HCT116 (cell line): Measurements from ENCODE around the gene SLC13A3. TPM values are rescaled to one million over a fixed set of nuclear protein-coding genes. Genes with fewer than 3 reads are reported as not detected.

Experiments used
- ATAC-seq: fragments of 200-7000 bp; cut with Tn5 transposase; 2 replicates; pipeline ENCODE4 v1.9.1; 2020; ENCODE audit warnings: mild to moderate bottlenecking, moderate library complexity
- BruUV-seq: library from RNA; stranded (reverse); fragments of 400-500 nt; replicated peaks from 2 replicates; lab custom pipeline; 2021; lab: Mats Ljungman, UMichigan
- CTCF ChIA-PET: fragments of 300-600 bp; sonication (Branson Sonifier 250); formaldehyde crosslinking; loops from one replicate; lab custom pipeline; 2021; ENCODE audit warnings: antibody characterized with exemption; lab: Charles Lee
- POLR2A ChIA-PET: fragments of 300-600, 350-600 bp; sonication (Branson Sonifier 250); formaldehyde crosslinking; loops from one replicate; lab custom pipeline; 2021; ENCODE audit warnings: antibody characterized with exemption; lab: Charles Lee
- RAD21 ChIA-PET, 2 experiments: fragments of 300-600 bp; sonication (Branson Sonifier 250); formaldehyde crosslinking; loops; one replicate each; lab custom pipeline; 2023; ENCODE audit warnings: low total read pairs in 2 of 2; ENCODE audit not compliant: uncharacterized antibody in 2 of 2, unreplicated experiment in 2 of 2, low non-redundant PET in 1 of 2; lab: Charles Lee
- DNase-seq: peaks from one replicate; pipeline ENCODE4 v3.0.0-alpha.2; 2010; ENCODE audit warnings: low read depth, low spot score
- H2AFZ ChIP-seq: fragments of 200-600 bp; shearing (Covaris generic), sonication (generic); 2 replicates; pipeline ENCODE4 v1.6.1; 2017; ENCODE audit warnings: low read depth, mixed run types, mixed read lengths, antibody characterized with exemption, low read length; ENCODE audit not compliant: poor library complexity, severe bottlenecking
- H3K27ac ChIP-seq: 2 replicates; pipeline ENCODE4 v1.5.1; 2012; ENCODE audit warnings: low read depth, low read length
- H3K27me3 ChIP-seq: fragments of 200-600 bp; sonication (generic); 2 replicates; pipeline ENCODE4 v1.6.1; 2016; ENCODE audit warnings: mixed run types, low read length, mixed read lengths; ENCODE audit not compliant: insufficient read depth
- H3K36me3 ChIP-seq, 2 experiments: fragments of 200-500 bp in 1 of 2; fragments of 200-600 bp in 1 of 2; sonication (Bioruptor generic) in 1 of 2; sonication (generic) in 1 of 2; 2 replicates each; pipeline versions ENCODE4 v1.5.1 to v1.6.1; 2014 to 2016; ENCODE audit warnings: low read length in 2 of 2, inconsistent platforms in 1 of 2, mixed read lengths in 1 of 2, mixed run types in 1 of 2; ENCODE audit not compliant: insufficient read depth in 2 of 2, control insufficient read depth in 1 of 2
- H3K4me1 ChIP-seq, 2 experiments: fragments of 200-600 bp in 1 of 2; sonication (generic) in 1 of 2; 2 replicates each; pipeline versions ENCODE4 v1.5.1 to v1.6.1; 2012 to 2017; ENCODE audit warnings: low read length in 2 of 2, inconsistent platforms in 1 of 2, mild to moderate bottlenecking in 1 of 2, mixed read lengths in 1 of 2, mixed run types in 1 of 2, moderate library complexity in 1 of 2; ENCODE audit not compliant: insufficient read depth in 2 of 2, control insufficient read depth in 1 of 2
- H3K4me2 ChIP-seq: fragments of 200-600 bp; sonication (generic); 2 replicates; pipeline ENCODE4 v1.6.1; 2017; ENCODE audit warnings: mixed run types, low read length, mixed read lengths
- H3K4me3 ChIP-seq, 2 experiments: fragments of 200-600 bp in 1 of 2; sonication (generic) in 1 of 2; replicated peaks in 1 of 2; 2 replicates each; pipeline ENCODE4 v1.5.1; 2011 to 2016; ENCODE audit warnings: low read length in 2 of 2, control low read depth in 1 of 2, low read depth in 1 of 2, mild to moderate bottlenecking in 1 of 2, mixed read lengths in 1 of 2, mixed run types in 1 of 2
- H3K79me2 ChIP-seq: fragments of 200-600 bp; sonication (generic); 2 replicates; pipeline ENCODE4 v1.6.1; 2017; ENCODE audit warnings: mild to moderate bottlenecking, mixed run types, low read length, moderate library complexity, mixed read lengths; ENCODE audit not compliant: insufficient read depth
- H3K9ac ChIP-seq: fragments of 200-600 bp; sonication (generic); 2 replicates; pipeline ENCODE4 v1.6.1; 2016; ENCODE audit warnings: low read length, mixed read lengths
- H3K9me2 ChIP-seq: fragments of 200-600 bp; sonication (generic), shearing (Covaris generic); 2 replicates; pipeline ENCODE4 v1.6.1; 2017; ENCODE audit warnings: mixed run types, mild to moderate bottlenecking, moderate library complexity; ENCODE audit not compliant: insufficient read depth
- H3K9me3 ChIP-seq, 2 experiments: fragments of 200-500 bp in 1 of 2; fragments of 200-600 bp in 1 of 2; sonication (Bioruptor generic) in 1 of 2; sonication (generic) in 1 of 2; 2 replicates each; pipeline ENCODE4 v1.6.1; 2014 to 2017; ENCODE audit warnings: low read length in 2 of 2, mixed read lengths in 2 of 2, inconsistent platforms in 1 of 2, low read depth in 1 of 2, mild to moderate bottlenecking in 1 of 2, mixed run types in 1 of 2, moderate library complexity in 1 of 2; ENCODE audit not compliant: control insufficient read depth in 1 of 2, insufficient read depth in 1 of 2
- H4K20me1 ChIP-seq: fragments of 200-600 bp; sonication (generic), shearing (Covaris generic); 2 replicates; pipeline ENCODE4 v1.6.1; 2017; ENCODE audit warnings: mixed run types, mild to moderate bottlenecking, moderate library complexity; ENCODE audit not compliant: insufficient read depth
- CBX3 ChIP-seq: IDR thresholded peaks from 2 replicates; pipeline ENCODE4 v1.6.1; 2012; ENCODE audit warnings: low read depth
- CEBPB ChIP-seq: IDR thresholded peaks from 2 replicates; pipeline ENCODE4 v1.6.1; 2012; ENCODE audit warnings: low read depth
- CTCF ChIP-seq, 3 experiments: fragments of 200-600 bp in 1 of 3; sonication (generic) in 1 of 3; IDR thresholded peaks in 2 of 3; conservative IDR thresholded peaks in 1 of 3; 2 replicates each; pipeline ENCODE4 v1.5.1; 2012 to 2017; ENCODE audit warnings: low read depth in 2 of 3, low read length in 2 of 3, antibody characterized with exemption in 1 of 3, borderline replicate concordance in 1 of 3, control low read depth in 1 of 3, mild to moderate bottlenecking in 1 of 3, mixed read lengths in 1 of 3, mixed run types in 1 of 3, moderate library complexity in 1 of 3; ENCODE audit not compliant: insufficient read depth in 1 of 3
- EGR1 ChIP-seq: IDR thresholded peaks from 2 replicates; pipeline ENCODE4 v1.6.1; 2012; ENCODE audit warnings: low read depth
- EZH2phosphoT487 ChIP-seq: fragments of 200-600 bp; IDR thresholded peaks from 2 replicates; pipeline ENCODE4 v1.6.1; 2018; ENCODE audit warnings: antibody characterized with exemption, borderline replicate concordance
- FOSL1 ChIP-seq: IDR thresholded peaks from 2 replicates; pipeline ENCODE4 v1.6.1; 2012; ENCODE audit warnings: low read depth
- POLR2AphosphoS5 ChIP-seq: IDR thresholded peaks from 2 replicates; pipeline ENCODE4 v1.6.1; 2011; ENCODE audit warnings: mild to moderate bottlenecking, low read depth, low read length, moderate library complexity
- REST ChIP-seq: IDR thresholded peaks from 2 replicates; pipeline ENCODE4 v1.6.1; 2012; ENCODE audit warnings: low read depth
- SIN3A ChIP-seq: IDR thresholded peaks from 2 replicates; pipeline ENCODE4 v1.6.1; 2012; ENCODE audit warnings: low read depth
- YY1 ChIP-seq: IDR thresholded peaks from 2 replicates; pipeline ENCODE4 v1.6.1; 2011; ENCODE audit warnings: low read length, low read depth, moderate library complexity, mild to moderate bottlenecking; ENCODE audit not compliant: insufficient replicate concordance; ENCODE audit errors: extremely low read depth
- ZFX ChIP-seq: fragments of 450-650 bp; IDR thresholded peaks from 2 replicates; pipeline ENCODE4 v1.6.1; 2017
- ZNF274 ChIP-seq: fragments of 200-500 bp; sonication (Bioruptor generic); IDR thresholded peaks from 2 replicates; pipeline ENCODE4 v1.6.1; 2014; ENCODE audit warnings: mild to moderate bottlenecking, low read depth, low read length, inconsistent platforms
- intact Hi-C: fragments of 100-400 bp; cut with micrococcal nuclease; formaldehyde crosslinking; loops from 2 replicates; pipeline ENCODE4 v1.10.0; 2022
- total RNA-seq: library from RNA; stranded (reverse); gene quantifications from one replicate; pipeline ENCODE4 v1.2.1, GENCODE V29; 2021; ENCODE audit not compliant: unreplicated experiment
- TF ChIP-seq, protein P1 (sequence below): IDR thresholded peaks from 2 replicates; pipeline ENCODE4 v1.6.1; 2011; ENCODE audit warnings: mild to moderate bottlenecking, low read length, moderate library complexity; ENCODE audit not compliant: insufficient replicate concordance; ENCODE audit errors: extremely low read depth

SLC13A3 gene
- total RNA-seq, 1 experiment from 2014 or later: not detected

- Histone ChIP-seq H3K36me3 (no peaks in the 10 kb centered on the region), H3K4me3 (no peak overlapping the region), H3K79me2 (no peaks in the 10 kb centered on the region), H3K27ac (no peak overlapping the region), H3K9ac (no peak overlapping the region), H4K20me1 (no peaks in the 10 kb centered on the region), H2AFZ (no peak overlapping the region), H3K4me2 (no peak overlapping the region), H3K4me1 (no peaks in the 10 kb centered on the region; a peak in 1 of 4 replicates), H3K9me3 (no peaks in the 10 kb centered on the region), H3K27me3 (no peaks in the 10 kb centered on the region), H3K9me2 (no peaks in the 10 kb centered on the region)
- BruUV-seq: no TSS peak
- ChIA-PET POLR2A (no interaction called here), CTCF (no interaction called here), RAD21 (no interaction called here)
- TF ChIP-seq ZFX (no peak), FOSL1 (no peak), EZH2phosphoT487 (no peak), ZNF274 (no peak), CBX3 (no peak), CEBPB (no peak), YY1 (no peak), CTCF (IDR thresholded peaks at IDR 0.05 in 2 of 3, conservative IDR thresholded peaks at IDR 0.05 in 1 of 3; ENCODE audit: borderline replicate concordance in 1 of 3, insufficient read depth in 1 of 3, low read depth in 2 of 3, low read length in 2 of 3) (no peak), REST (no peak), EGR1 (no peak), SIN3A (no peak), POLR2AphosphoS5 (no peak)
- TF ChIP-seq, protein P1, sequence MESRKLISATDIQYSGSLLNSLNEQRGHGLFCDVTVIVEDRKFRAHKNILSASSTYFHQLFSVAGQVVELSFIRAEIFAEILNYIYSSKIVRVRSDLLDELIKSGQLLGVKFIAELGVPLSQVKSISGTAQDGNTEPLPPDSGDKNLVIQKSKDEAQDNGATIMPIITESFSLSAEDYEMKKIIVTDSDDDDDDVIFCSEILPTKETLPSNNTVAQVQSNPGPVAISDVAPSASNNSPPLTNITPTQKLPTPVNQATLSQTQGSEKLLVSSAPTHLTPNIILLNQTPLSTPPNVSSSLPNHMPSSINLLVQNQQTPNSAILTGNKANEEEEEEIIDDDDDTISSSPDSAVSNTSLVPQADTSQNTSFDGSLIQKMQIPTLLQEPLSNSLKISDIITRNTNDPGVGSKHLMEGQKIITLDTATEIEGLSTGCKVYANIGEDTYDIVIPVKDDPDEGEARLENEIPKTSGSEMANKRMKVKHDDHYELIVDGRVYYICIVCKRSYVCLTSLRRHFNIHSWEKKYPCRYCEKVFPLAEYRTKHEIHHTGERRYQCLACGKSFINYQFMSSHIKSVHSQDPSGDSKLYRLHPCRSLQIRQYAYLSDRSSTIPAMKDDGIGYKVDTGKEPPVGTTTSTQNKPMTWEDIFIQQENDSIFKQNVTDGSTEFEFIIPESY: no peak
- intact Hi-C loops: no loop called here
- ATAC-seq (no peak), DNase-seq (no peak)
Measured at GRCh38 chr20:46637427-46638133, 13.7 kb downstream of the SLC13A3 start.
